H1 (cell line): ENCODE data around the gene DGCR6L. TPM values are rescaled to one million over a fixed set of nuclear protein-coding genes. Genes with fewer than 3 reads are reported as not detected.

Experiments
- CHD1 ChIP-seq: IDR thresholded peaks from 2 replicates; pipeline ENCODE4 v1.6.1; 2012; ENCODE audit warnings: low read depth, low read length, improper control_type of control experiment
- EP300 ChIP-seq, 2 experiments: IDR thresholded peaks; 1 replicate in 1 of 2; 2 replicates in 1 of 2; pipeline ENCODE4 v1.6.1; 2011 to 2012; ENCODE audit warnings: low read depth in 2 of 2, low read length in 2 of 2, mild to moderate bottlenecking in 2 of 2, borderline replicate concordance in 1 of 2, inconsistent platforms in 1 of 2, moderate library complexity in 1 of 2
- KDM5A ChIP-seq: fragments of 200-600 bp; IDR thresholded peaks from 2 replicates; pipeline ENCODE4 v1.7.1; 2012; ENCODE audit warnings: mild to moderate bottlenecking, low read length, inconsistent platforms, mixed read lengths
- polyA plus RNA-seq, 7 experiments: library from polyadenylated mRNA; depleted of rRNA in 3 of 7; stranded (reverse) in 5 of 7; unstranded in 2 of 7; fragments of >200 nt in 5 of 7; fragments of 200-250 nt in 2 of 7; gene quantifications; 1 replicate in 5 of 7; 2 replicates in 1 of 7; 4 replicates in 1 of 7; pipeline versions ENCODE4 v1.2.1 to v1.2.3, GENCODE V29; 2011 to 2013; ENCODE audit warnings: missing spikeins in 2 of 7, mixed read lengths in 2 of 7
- total RNA-seq: library from RNA; stranded (reverse); fragmentation: NEBNext Ultra II Directional; extraction: Animal tissue kit (Norgen Biotek cat#: 25700); gene quantifications from 2 replicates; pipeline ENCODE4 v1.2.1, GENCODE V29; 2021
- TF ChIP-seq, protein P1 (sequence below): fragments of 300-600 bp; sonication (generic); IDR thresholded peaks from 2 replicates; pipeline ENCODE4 v1.7.1; 2012; ENCODE audit warnings: low read length, moderate library complexity, mild to moderate bottlenecking, inconsistent platforms; ENCODE audit not compliant: insufficient replicate concordance

DGCR6L gene
- total and polyA plus RNA-seq, 2 of the 8 experiments (the other 6 are each of a cell fraction or from before 2014, with no cell fraction given) = 43.6 to 72.6 TPM

GRCh38 chr22:20290045-20290392, 29.8 kb downstream of the DGCR6L start (continued):
- TF ChIP-seq, protein P1, sequence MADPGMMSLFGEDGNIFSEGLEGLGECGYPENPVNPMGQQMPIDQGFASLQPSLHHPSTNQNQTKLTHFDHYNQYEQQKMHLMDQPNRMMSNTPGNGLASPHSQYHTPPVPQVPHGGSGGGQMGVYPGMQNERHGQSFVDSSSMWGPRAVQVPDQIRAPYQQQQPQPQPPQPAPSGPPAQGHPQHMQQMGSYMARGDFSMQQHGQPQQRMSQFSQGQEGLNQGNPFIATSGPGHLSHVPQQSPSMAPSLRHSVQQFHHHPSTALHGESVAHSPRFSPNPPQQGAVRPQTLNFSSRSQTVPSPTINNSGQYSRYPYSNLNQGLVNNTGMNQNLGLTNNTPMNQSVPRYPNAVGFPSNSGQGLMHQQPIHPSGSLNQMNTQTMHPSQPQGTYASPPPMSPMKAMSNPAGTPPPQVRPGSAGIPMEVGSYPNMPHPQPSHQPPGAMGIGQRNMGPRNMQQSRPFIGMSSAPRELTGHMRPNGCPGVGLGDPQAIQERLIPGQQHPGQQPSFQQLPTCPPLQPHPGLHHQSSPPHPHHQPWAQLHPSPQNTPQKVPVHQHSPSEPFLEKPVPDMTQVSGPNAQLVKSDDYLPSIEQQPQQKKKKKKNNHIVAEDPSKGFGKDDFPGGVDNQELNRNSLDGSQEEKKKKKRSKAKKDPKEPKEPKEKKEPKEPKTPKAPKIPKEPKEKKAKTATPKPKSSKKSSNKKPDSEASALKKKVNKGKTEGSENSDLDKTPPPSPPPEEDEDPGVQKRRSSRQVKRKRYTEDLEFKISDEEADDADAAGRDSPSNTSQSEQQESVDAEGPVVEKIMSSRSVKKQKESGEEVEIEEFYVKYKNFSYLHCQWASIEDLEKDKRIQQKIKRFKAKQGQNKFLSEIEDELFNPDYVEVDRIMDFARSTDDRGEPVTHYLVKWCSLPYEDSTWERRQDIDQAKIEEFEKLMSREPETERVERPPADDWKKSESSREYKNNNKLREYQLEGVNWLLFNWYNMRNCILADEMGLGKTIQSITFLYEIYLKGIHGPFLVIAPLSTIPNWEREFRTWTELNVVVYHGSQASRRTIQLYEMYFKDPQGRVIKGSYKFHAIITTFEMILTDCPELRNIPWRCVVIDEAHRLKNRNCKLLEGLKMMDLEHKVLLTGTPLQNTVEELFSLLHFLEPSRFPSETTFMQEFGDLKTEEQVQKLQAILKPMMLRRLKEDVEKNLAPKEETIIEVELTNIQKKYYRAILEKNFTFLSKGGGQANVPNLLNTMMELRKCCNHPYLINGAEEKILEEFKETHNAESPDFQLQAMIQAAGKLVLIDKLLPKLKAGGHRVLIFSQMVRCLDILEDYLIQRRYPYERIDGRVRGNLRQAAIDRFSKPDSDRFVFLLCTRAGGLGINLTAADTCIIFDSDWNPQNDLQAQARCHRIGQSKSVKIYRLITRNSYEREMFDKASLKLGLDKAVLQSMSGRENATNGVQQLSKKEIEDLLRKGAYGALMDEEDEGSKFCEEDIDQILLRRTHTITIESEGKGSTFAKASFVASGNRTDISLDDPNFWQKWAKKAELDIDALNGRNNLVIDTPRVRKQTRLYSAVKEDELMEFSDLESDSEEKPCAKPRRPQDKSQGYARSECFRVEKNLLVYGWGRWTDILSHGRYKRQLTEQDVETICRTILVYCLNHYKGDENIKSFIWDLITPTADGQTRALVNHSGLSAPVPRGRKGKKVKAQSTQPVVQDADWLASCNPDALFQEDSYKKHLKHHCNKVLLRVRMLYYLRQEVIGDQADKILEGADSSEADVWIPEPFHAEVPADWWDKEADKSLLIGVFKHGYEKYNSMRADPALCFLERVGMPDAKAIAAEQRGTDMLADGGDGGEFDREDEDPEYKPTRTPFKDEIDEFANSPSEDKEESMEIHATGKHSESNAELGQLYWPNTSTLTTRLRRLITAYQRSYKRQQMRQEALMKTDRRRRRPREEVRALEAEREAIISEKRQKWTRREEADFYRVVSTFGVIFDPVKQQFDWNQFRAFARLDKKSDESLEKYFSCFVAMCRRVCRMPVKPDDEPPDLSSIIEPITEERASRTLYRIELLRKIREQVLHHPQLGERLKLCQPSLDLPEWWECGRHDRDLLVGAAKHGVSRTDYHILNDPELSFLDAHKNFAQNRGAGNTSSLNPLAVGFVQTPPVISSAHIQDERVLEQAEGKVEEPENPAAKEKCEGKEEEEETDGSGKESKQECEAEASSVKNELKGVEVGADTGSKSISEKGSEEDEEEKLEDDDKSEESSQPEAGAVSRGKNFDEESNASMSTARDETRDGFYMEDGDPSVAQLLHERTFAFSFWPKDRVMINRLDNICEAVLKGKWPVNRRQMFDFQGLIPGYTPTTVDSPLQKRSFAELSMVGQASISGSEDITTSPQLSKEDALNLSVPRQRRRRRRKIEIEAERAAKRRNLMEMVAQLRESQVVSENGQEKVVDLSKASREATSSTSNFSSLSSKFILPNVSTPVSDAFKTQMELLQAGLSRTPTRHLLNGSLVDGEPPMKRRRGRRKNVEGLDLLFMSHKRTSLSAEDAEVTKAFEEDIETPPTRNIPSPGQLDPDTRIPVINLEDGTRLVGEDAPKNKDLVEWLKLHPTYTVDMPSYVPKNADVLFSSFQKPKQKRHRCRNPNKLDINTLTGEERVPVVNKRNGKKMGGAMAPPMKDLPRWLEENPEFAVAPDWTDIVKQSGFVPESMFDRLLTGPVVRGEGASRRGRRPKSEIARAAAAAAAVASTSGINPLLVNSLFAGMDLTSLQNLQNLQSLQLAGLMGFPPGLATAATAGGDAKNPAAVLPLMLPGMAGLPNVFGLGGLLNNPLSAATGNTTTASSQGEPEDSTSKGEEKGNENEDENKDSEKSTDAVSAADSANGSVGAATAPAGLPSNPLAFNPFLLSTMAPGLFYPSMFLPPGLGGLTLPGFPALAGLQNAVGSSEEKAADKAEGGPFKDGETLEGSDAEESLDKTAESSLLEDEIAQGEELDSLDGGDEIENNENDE = no peak
- TF ChIP-seq CHD1 (no peak), EP300 (IDR thresholded peaks at IDR 0.05; ENCODE audit: borderline replicate concordance in 1 of 2, low read depth in 2 of 2, low read length in 2 of 2) (no peak), KDM5A (no peak)
